CD4-positive, alpha-beta T cell treated with Interleukin-1 beta for 1 hour (primary cell): Measurements from ENCODE around the gene MEX3D.
"Not testable (repeated sequence)": the region's sequence is repeated elsewhere in the genome, so short reads cannot be mapped to it uniquely, and the experiment has no call there.

ENCODE experiments used
- DNase-seq, 2 donors: peaks; one replicate each; pipeline ENCODE4 v3.0.0-alpha.2; 2020 to 2022

MEX3D gene

GRCh38 chr19:1533510-1534150, 34.5 kb downstream of the MEX3D start:
- DNase-seq, result no peak

GRCh38 chr19:1532003-1532402, 36.1 kb downstream of the MEX3D start:
- no peak for DNase-seq

GRCh38 chr19:1531587-1531986, 36.5 kb downstream of the MEX3D start:
- no peak for DNase-seq

GRCh38 chr19:1530856-1531255, 37.3 kb downstream of the MEX3D start:
- not testable (repeated sequence) for DNase-seq

GRCh38 chr19:1529430-1529816, 38.7 kb downstream of the MEX3D start:
- no peak for DNase-seq

GRCh38 chr19:1528596-1529429, 39.3 kb downstream of the MEX3D start:
- DNase-seq, result no peak

- no peak for DNase-seq
Observed at GRCh38 chr19:1527650-1528309, 40.3 kb downstream of the MEX3D start.

- no peak for DNase-seq
Observed at GRCh38 chr19:1526979-1527649, 41.0 kb downstream of the MEX3D start.

- no peak for DNase-seq
Observed at GRCh38 chr19:1526066-1526778, 41.9 kb downstream of the MEX3D start.

- DNase-seq, result no peak
Observed at GRCh38 chr19:1525343-1525742, 42.8 kb downstream of the MEX3D start.

- no peak for DNase-seq
Observed at GRCh38 chr19:1524972-1525325, 43.2 kb downstream of the MEX3D start.

- DNase-seq, result no peak
Observed at GRCh38 chr19:1524287-1524971, 43.7 kb downstream of the MEX3D start.

- DNase-seq, result no peak
Observed at GRCh38 chr19:1523412-1524286, 44.5 kb downstream of the MEX3D start, which contains the start of gene PLK5. PLK5 (plus strand) TSS chr19:1524077; CDS start chr19:1526997, 2,920 bp downstream.

- no peak for DNase-seq
Observed at GRCh38 chr19:1522838-1523237, 45.3 kb downstream of the MEX3D start.

- DNase-seq, result no peak
Observed at GRCh38 chr19:1522061-1522460, 46.1 kb downstream of the MEX3D start.

- DNase-seq, result no peak
Observed at GRCh38 chr19:1521636-1522035, 46.5 kb downstream of the MEX3D start.

- no peak for DNase-seq
Observed at GRCh38 chr19:1520203-1520780, 47.8 kb downstream of the MEX3D start.

- not testable (repeated sequence) for DNase-seq
Observed at GRCh38 chr19:1519802-1520201, 48.3 kb downstream of the MEX3D start.

- DNase-seq, result no peak
Observed at GRCh38 chr19:1518471-1518870, 49.7 kb downstream of the MEX3D start.

- no peak for DNase-seq
Observed at GRCh38 chr19:1516395-1516753, 51.8 kb downstream of the MEX3D start.
